ENCODE results near the gene HELT.

DNA sequence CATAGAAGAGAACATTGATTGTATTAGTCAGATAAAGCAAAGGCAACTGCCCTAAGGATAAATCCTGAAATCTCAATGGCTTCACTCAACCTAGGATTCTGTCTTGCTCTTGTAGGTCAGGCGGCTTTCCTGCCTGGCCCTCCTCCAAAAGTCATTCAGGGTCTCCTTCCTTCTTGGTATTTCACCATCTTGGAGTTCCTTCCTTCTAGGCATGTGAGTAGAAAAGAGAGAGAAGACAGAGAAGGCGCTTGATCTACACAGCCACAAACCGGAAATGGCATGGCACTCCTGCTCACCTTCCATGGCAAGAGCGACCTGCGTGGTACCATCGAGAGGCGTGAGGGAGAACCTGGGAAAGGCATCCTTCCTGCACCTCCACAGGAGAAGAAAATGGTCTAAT, 45.3 kb upstream of the HELT start:
- TF ChIP-seq, protein P1, sequence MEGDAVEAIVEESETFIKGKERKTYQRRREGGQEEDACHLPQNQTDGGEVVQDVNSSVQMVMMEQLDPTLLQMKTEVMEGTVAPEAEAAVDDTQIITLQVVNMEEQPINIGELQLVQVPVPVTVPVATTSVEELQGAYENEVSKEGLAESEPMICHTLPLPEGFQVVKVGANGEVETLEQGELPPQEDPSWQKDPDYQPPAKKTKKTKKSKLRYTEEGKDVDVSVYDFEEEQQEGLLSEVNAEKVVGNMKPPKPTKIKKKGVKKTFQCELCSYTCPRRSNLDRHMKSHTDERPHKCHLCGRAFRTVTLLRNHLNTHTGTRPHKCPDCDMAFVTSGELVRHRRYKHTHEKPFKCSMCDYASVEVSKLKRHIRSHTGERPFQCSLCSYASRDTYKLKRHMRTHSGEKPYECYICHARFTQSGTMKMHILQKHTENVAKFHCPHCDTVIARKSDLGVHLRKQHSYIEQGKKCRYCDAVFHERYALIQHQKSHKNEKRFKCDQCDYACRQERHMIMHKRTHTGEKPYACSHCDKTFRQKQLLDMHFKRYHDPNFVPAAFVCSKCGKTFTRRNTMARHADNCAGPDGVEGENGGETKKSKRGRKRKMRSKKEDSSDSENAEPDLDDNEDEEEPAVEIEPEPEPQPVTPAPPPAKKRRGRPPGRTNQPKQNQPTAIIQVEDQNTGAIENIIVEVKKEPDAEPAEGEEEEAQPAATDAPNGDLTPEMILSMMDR (IDR thresholded peaks at IDR 0.05): no peak
- TF ChIP-seq POLR2A (IDR thresholded peaks at IDR 0.05): no peak
- TF ChIP-seq EP300 (IDR thresholded peaks at IDR 0.05): no peak

Measured in ovary (tissue), 3 donors.